GM13976 (cell line): ENCODE results near the gene ZNF391.

Experiments
- DNase-seq: peaks from one replicate; pipeline ENCODE4 v3.0.0; 2012; ENCODE audit warnings: low spot score
- CTCF ChIP-seq: IDR thresholded peaks from 2 replicates; pipeline ENCODE4 v1.5.1; 2012; ENCODE audit warnings: borderline replicate concordance, mild to moderate bottlenecking; ENCODE audit not compliant: insufficient read depth; ENCODE audit errors: extremely low read depth, missing control alignments, control extremely low read depth
- in situ Hi-C: fragments of 300-500 bp; cut with MboI; formaldehyde crosslinking; loops from one replicate; pipeline ENCODE4 v1.12.0; 2022; ENCODE audit warnings: low sequenced_read_pairs, mixed read lengths, inconsistent platforms; ENCODE audit not compliant: unreplicated experiment

The ZNF391 gene

GRCh38 chr6:27388293-27389197 lies at the start of gene ZNF391:
ZNF391 (plus strand) TSS chr6:27388759; CDS start chr6:27400371, 11,612 bp downstream.
- TF ChIP-seq CTCF: no peak
- peak; percentile 86 for DNase-seq
- in situ Hi-C loops: no loop called here

- DNase-seq: no peak
- no peak for TF ChIP-seq CTCF
- in situ Hi-C loops: no loop called here
These were observed 35.7 kb upstream of the ZNF391 start for GRCh38 chr6:27352850-27353249.

GRCh38 chr6:27358786-27359185 lies 29.8 kb upstream of the ZNF391 start:
- in situ Hi-C loops: no loop called here
- no peak for DNase-seq
- no peak for TF ChIP-seq CTCF

GRCh38 chr6:27359231-27359630 lies 29.3 kb upstream of the ZNF391 start:
- no peak for TF ChIP-seq CTCF
- no peak for DNase-seq
- in situ Hi-C loops: no loop called here

- in situ Hi-C loops: no loop called here
- no peak for TF ChIP-seq CTCF
- DNase-seq: no peak
These were observed 20.4 kb upstream of the ZNF391 start for GRCh38 chr6:27368202-27368601.

- in situ Hi-C loops: no loop called here
- TF ChIP-seq CTCF: no peak
These were observed 18.2 kb upstream of the ZNF391 start for GRCh38 chr6:27370391-27370790.

More at GRCh38 chr6:27370391-27370790, 18.2 kb upstream of the ZNF391 start:
- no peak for DNase-seq
